ENCODE results near the gene IRX4.

The IRX4 gene

DNA sequence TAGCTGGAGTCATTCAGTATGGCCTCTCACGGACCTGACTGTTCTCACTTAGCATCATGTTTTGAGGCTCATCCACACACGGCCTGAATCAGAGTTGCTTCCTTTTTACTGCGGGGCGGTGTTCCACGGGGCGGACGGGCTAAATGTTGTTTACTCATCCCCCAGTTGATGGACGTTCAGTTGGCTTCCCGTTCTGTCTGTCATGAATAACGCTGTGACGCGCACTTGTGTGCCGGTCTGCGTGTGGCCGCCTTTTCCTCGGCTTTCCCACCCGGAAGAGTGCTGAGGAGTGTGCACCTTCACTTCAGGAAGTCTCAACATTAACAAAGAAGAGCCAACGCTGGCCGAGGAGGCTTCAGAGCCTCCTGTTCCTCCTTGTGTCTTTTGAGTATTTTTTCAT lies 39.0 kb upstream of the IRX4 start:
- no peak overlapping the region for H3K9ac ChIP-seq (ENCODE audit: low read depth, low read length)
- no peaks in the 10 kb centered on the region for H3K4me1 ChIP-seq (ENCODE audit: control insufficient read depth, insufficient read depth, low read length)
- H3K36me3 ChIP-seq (ENCODE audit: control insufficient read depth, insufficient read depth, low read length) = no peaks in the 10 kb centered on the region
- H3K4me3 ChIP-seq (ENCODE audit: low read depth, low read length) = no peak overlapping the region
- no peaks in the 10 kb centered on the region for H3K27me3 ChIP-seq (ENCODE audit: control insufficient read depth, insufficient read depth, low read length)
- no peaks in the 10 kb centered on the region for H3K9me3 ChIP-seq (ENCODE audit: control insufficient read depth, insufficient read depth, low read length)

DNA sequence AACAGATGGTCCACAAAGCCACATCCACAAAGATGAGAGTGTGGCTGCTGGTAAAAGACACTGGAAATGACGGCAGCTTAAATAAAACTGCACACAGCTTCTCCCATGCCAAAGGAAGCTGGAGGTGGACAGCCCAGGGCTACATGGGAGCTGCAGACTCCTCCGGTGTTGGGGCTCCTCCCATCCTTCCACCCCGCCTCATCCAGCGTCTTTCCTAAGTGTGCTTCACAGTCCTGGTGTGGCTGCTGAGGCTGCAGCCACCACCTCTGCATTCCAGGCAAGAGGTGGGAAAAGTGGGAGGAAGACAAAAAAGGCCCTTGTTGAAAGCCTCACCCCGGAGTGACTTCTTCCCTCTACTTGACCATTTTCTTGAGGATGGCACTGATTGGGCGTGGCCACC lies 37.0 kb upstream of the IRX4 start:
- Histone ChIP-seq H3K9me3 (ENCODE audit: control insufficient read depth, insufficient read depth, low read length) (no peaks in the 10 kb centered on the region), H3K9ac (ENCODE audit: low read depth, low read length) (no peak overlapping the region), H3K36me3 (ENCODE audit: control insufficient read depth, insufficient read depth, low read length) (no peaks in the 10 kb centered on the region), H3K4me1 (ENCODE audit: control insufficient read depth, insufficient read depth, low read length) (no peaks in the 10 kb centered on the region), H3K4me3 (ENCODE audit: low read depth, low read length) (no peak overlapping the region), H3K27me3 (ENCODE audit: control insufficient read depth, insufficient read depth, low read length) (no peaks in the 10 kb centered on the region)

DNA sequence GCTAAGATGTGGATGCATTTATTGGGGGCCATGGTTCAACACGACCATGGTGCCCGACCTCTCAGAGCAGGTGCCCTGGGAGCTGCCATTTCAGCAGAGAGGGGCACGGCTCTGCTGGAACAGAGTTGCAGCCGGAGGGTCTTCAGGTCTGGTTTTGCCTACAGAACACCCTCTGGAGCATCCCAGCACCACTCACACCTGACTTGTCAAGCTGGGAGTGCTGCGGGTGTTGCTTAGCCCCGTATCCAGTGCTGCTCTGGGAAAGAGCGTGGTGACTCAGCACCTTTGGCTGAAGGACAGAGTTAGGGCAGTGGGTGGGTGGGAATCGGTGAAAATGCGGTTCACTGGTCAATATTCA lies 36.5 kb upstream of the IRX4 start:
- Histone ChIP-seq H3K9me3 (ENCODE audit: control insufficient read depth, insufficient read depth, low read length) (no peaks in the 10 kb centered on the region), H3K36me3 (ENCODE audit: control insufficient read depth, insufficient read depth, low read length) (no peaks in the 10 kb centered on the region), H3K4me3 (ENCODE audit: low read depth, low read length) (no peak overlapping the region), H3K4me1 (ENCODE audit: control insufficient read depth, insufficient read depth, low read length) (no peaks in the 10 kb centered on the region), H3K9ac (ENCODE audit: low read depth, low read length) (no peak overlapping the region), H3K27me3 (ENCODE audit: control insufficient read depth, insufficient read depth, low read length) (no peaks in the 10 kb centered on the region)

DNA sequence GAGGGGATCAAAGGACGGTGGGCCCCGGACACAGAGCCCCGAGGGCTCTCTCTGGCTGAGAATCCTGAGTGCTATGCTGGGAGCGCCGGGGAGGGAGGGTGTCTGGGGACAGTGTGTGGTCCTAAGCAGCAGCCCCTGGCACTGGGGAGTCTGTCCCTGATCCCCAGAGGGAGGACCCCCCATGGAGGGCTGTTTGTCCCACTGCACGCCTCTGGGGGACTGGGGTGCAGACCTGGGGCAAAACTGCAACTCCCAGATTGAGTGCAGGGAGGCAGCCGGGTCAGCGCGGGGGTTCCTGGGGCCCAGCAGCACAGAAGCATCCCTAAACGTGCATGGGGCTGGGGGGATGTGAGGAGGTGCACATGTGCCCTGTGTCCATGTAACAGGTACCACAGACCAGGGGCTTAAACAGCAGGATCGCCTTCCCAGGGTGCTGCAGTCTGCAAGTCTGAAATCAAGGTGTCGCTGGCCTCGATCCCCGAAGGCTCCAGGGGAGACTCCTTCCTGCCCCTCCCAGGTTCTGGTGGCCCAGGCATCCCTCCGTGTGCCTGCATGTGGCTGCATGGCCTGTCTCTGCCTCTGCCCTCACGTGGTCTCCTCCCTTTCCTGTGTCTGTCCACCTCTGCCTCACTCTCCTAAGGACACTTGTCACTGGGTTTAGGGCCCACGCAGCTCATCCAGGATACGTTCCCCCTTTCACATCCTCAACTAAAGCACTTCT lies 35.9 kb upstream of the IRX4 start:
- Histone ChIP-seq H3K27me3 (ENCODE audit: control insufficient read depth, insufficient read depth, low read length) (no peaks in the 10 kb centered on the region), H3K4me3 (ENCODE audit: low read depth, low read length) (no peak overlapping the region), H3K9ac (ENCODE audit: low read depth, low read length) (no peak overlapping the region), H3K4me1 (ENCODE audit: control insufficient read depth, insufficient read depth, low read length) (no peaks in the 10 kb centered on the region), H3K9me3 (ENCODE audit: control insufficient read depth, insufficient read depth, low read length) (no peaks in the 10 kb centered on the region), H3K36me3 (ENCODE audit: control insufficient read depth, insufficient read depth, low read length) (no peaks in the 10 kb centered on the region)

DNA sequence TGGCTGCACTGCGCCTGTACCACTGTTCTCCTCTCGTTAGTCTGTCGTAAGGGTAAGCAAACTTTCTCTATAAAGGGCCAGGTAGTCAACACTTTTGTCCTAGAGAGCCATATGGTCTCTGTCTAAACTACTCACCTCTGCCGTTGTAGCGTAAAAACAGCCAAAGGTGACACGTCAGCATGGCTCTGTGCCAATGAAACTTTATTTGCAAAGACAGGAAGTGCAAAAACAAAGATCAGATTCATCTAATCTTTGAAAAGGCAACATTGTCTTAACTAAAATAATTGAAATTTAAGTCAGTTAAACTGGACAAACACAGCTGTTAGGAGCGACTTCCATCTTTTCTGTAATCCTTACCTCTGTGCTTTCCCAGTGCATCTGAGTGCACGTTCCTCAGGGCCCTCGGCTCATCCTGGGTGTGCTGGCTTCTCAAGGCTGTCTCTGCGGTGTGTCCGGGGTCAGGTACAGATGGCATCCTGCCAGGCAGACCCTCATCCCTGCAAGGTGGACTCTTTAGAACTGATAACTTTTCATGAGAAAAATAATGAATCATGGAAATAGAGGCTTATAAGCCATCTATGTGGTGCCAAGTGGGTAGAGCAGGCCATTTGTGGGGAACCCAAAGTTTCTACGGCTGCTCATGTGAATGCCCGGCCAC lies 35.2 kb upstream of the IRX4 start:
- H3K9me3 ChIP-seq (ENCODE audit: control insufficient read depth, insufficient read depth, low read length) = no peaks in the 10 kb centered on the region
- no peak overlapping the region for H3K4me3 ChIP-seq (ENCODE audit: low read depth, low read length)
- no peaks in the 10 kb centered on the region for H3K27me3 ChIP-seq (ENCODE audit: control insufficient read depth, insufficient read depth, low read length)
- H3K9ac ChIP-seq (ENCODE audit: low read depth, low read length) = no peak overlapping the region
- H3K4me1 ChIP-seq (ENCODE audit: control insufficient read depth, insufficient read depth, low read length) = no peaks in the 10 kb centered on the region
- no peaks in the 10 kb centered on the region for H3K36me3 ChIP-seq (ENCODE audit: control insufficient read depth, insufficient read depth, low read length)

- Histone ChIP-seq H3K9ac (ENCODE audit: low read depth, low read length) (no peak overlapping the region), H3K36me3 (ENCODE audit: control insufficient read depth, insufficient read depth, low read length) (no peaks in the 10 kb centered on the region), H3K27me3 (ENCODE audit: control insufficient read depth, insufficient read depth, low read length) (no peaks in the 10 kb centered on the region), H3K4me1 (ENCODE audit: control insufficient read depth, insufficient read depth, low read length) (no peaks in the 10 kb centered on the region), H3K4me3 (ENCODE audit: low read depth, low read length) (no peak overlapping the region), H3K9me3 (ENCODE audit: control insufficient read depth, insufficient read depth, low read length) (no peaks in the 10 kb centered on the region)
Observed at GRCh38 chr5:1916041-1917001, 33.6 kb upstream of the IRX4 start.

DNA sequence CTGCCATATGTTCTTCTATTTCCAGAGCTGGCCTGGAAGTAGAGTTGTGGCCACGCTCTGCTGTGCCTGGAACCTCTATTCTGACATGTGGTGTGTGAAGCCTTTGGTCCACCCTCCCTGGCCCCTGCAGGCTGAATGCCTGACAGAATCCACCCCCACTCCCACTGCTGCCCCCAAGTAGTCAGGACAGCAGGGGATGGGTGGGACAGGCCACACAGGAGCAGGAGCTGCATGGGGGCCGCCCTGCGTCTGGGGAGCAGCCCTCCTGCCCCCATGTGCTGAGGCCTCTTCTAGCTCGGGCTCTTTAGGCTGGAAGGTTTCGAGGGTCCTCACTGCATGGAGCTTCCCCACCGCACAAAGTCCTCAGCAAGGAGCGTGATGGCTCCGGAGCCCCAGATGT lies 32.6 kb upstream of the IRX4 start:
- Histone ChIP-seq H3K4me3 (ENCODE audit: low read depth, low read length) (no peak overlapping the region), H3K4me1 (ENCODE audit: control insufficient read depth, insufficient read depth, low read length) (no peaks in the 10 kb centered on the region), H3K36me3 (ENCODE audit: control insufficient read depth, insufficient read depth, low read length) (no peaks in the 10 kb centered on the region), H3K9ac (ENCODE audit: low read depth, low read length) (no peak overlapping the region), H3K27me3 (ENCODE audit: control insufficient read depth, insufficient read depth, low read length) (no peaks in the 10 kb centered on the region), H3K9me3 (ENCODE audit: control insufficient read depth, insufficient read depth, low read length) (no peaks in the 10 kb centered on the region)

DNA sequence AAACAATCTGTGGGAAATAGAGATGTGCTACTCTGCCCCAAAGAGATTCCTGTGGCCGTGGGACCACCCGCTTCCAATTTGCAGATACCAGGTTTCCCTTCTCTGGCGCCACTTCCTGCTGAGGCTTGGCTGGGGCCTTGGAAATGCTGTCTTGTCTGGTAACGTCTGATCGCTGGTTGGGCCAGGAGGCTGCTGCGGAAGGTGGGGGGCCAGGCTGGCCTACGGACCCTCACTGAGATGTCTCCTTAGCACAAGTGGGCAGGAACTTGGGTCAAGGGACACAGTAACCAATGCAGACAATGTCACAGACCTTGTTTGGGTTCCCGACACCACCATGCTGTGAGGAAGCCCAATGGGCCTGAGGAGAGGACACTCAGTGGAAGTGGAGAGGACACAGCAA lies 31.7 kb upstream of the IRX4 start:
- H3K9ac ChIP-seq (ENCODE audit: low read depth, low read length) = no peak overlapping the region
- H3K27me3 ChIP-seq (ENCODE audit: control insufficient read depth, insufficient read depth, low read length) = no peaks in the 10 kb centered on the region
- no peaks in the 10 kb centered on the region for H3K9me3 ChIP-seq (ENCODE audit: control insufficient read depth, insufficient read depth, low read length)
- no peak overlapping the region for H3K4me3 ChIP-seq (ENCODE audit: low read depth, low read length)
- H3K4me1 ChIP-seq (ENCODE audit: control insufficient read depth, insufficient read depth, low read length) = no peaks in the 10 kb centered on the region
- no peaks in the 10 kb centered on the region for H3K36me3 ChIP-seq (ENCODE audit: control insufficient read depth, insufficient read depth, low read length)

GRCh38 chr5:1913578-1913977 lies 30.9 kb upstream of the IRX4 start:
- H3K27me3 ChIP-seq (ENCODE audit: control insufficient read depth, insufficient read depth, low read length) = no peaks in the 10 kb centered on the region

DNA sequence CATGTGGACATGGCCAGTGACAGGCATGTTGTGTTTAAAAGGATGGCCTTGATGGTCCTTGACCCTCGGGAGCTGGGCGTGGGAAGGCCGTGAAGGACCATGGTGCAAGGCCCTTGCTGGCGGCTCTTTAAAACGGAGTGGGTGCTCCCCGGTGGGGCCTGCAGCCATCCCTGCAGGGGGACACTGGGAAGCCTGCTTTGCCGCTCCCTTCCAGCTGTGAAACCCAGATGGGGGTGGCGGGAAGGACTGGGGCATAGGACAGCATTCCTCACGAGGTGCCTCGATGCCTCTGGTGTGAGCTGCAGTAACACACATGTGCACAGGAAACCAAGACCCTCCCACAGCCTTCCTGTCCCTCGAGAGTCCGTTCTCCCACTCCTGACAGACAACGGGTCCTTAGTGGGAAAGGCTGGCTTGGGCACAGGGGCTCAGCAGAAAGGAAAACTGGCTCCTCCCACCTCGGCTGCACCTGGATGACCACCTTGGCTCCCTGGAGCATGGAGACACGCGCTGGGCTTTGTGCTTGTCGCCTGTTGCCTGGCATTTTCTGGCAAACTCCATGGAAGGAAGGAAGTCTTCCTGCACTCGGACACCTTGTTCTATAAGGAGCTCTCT lies 30.3 kb upstream of the IRX4 start:
- Histone ChIP-seq H3K9me3 (ENCODE audit: control insufficient read depth, insufficient read depth, low read length) (no peaks in the 10 kb centered on the region), H3K27me3 (ENCODE audit: control insufficient read depth, insufficient read depth, low read length) (no peaks in the 10 kb centered on the region), H3K4me1 (ENCODE audit: control insufficient read depth, insufficient read depth, low read length) (no peaks in the 10 kb centered on the region), H3K36me3 (ENCODE audit: control insufficient read depth, insufficient read depth, low read length) (no peaks in the 10 kb centered on the region), H3K4me3 (ENCODE audit: low read depth, low read length) (no peak overlapping the region), H3K9ac (ENCODE audit: low read depth, low read length) (no peak overlapping the region)

More at GRCh38 chr5:1913578-1913977, 30.9 kb upstream of the IRX4 start:
- Histone ChIP-seq H3K4me3 (ENCODE audit: low read depth, low read length) (no peak overlapping the region), H3K4me1 (ENCODE audit: control insufficient read depth, insufficient read depth, low read length) (no peaks in the 10 kb centered on the region), H3K36me3 (ENCODE audit: control insufficient read depth, insufficient read depth, low read length) (no peaks in the 10 kb centered on the region), H3K9me3 (ENCODE audit: control insufficient read depth, insufficient read depth, low read length) (no peaks in the 10 kb centered on the region), H3K9ac (ENCODE audit: low read depth, low read length) (no peak overlapping the region)

DNA sequence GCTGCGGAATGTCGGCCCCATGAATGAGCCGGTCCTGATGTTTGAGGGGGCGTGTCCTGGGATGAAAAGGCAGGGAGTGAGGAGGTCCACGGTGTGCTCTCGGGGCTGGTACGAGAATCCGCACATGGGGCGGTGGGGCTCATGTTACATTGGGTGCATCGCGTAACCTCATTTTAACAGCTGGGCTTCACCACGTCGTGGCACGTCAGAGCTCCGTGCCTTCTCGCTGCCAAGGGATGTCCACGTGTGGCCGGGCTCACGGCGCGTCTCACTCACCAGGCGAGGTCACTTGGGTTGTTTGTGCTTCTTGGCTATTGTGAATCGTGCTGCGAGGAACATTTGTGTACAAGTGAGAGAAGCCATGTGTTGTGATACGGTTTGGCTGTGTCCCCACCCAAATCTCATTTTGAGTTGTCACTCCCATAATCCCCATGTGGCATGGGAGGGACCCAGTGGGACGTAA lies 29.1 kb upstream of the IRX4 start:
- Histone ChIP-seq H3K9ac (ENCODE audit: low read depth, low read length) (no peak overlapping the region), H3K9me3 (ENCODE audit: control insufficient read depth, insufficient read depth, low read length) (no peaks in the 10 kb centered on the region), H3K4me1 (ENCODE audit: control insufficient read depth, insufficient read depth, low read length) (no peaks in the 10 kb centered on the region), H3K4me3 (ENCODE audit: low read depth, low read length) (no peak overlapping the region), H3K27me3 (ENCODE audit: control insufficient read depth, insufficient read depth, low read length) (no peaks in the 10 kb centered on the region), H3K36me3 (ENCODE audit: control insufficient read depth, insufficient read depth, low read length) (no peaks in the 10 kb centered on the region)
